ENCODE data around the gene PACRG. TPM values are rescaled to one million over a fixed set of nuclear protein-coding genes. Genes with fewer than 3 reads are reported as not detected.

The PACRG gene
- total RNA-seq, 4 donors from 2014 or later, result 0.95 to 1.3 TPM; not detected in 2

DNA sequence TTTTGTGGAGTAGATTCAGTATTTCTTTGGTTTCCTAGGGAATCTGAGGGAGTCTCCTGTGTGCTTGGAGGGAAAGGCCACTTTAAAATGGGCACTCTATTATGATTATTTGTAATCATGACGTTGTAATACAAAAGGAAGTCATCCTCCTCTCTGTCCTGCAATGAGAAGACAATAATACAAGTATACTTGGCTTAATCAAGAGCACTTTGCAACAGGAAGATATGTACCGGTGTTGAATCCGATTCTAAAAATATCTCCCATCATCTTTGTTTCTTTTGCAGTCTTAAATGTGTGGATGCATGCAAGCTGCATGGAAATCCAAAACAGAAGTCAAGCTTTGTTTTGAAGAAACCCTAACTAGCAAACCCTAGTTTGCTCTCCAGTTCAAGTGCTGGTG, 592.6 kb downstream of the PACRG start:
- H3K27ac ChIP-seq, result no peak overlapping the region
- WGBS, 2 donors, result 57 to 71% methylated on average over 3 of the region's 3 CpGs

DNA sequence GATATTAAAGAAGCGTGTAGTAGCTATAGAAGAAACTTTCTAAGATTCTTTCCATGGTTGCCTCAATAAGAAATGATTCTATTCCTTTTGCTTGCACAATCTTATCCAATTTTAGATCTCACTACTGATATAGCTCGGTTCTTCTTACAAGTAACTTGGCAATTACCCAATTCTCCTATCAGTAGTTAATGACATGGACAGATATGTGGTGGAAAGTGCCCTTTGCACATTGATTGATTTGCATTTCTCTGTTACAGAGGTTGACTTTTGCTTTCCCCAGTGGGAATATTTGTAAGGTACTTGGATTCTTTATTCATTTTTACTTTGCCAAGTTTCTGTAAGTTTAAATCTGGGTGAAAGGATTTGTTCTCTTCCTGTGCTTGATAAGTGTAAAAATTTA, 593.0 kb downstream of the PACRG start:
- intact Hi-C loops (cut with DNase I), result no loop called here
- Histone ChIP-seq H3K36me3 (no peaks in the 10 kb centered on the region), H3K27ac (no peak overlapping the region), H3K9me3 (no peaks in the 10 kb centered on the region), H3K4me3 (no peak overlapping the region), H3K27me3 (no peaks in the 10 kb centered on the region), H3K4me1 (no peaks in the 10 kb centered on the region)
- TF ChIP-seq POLR2A (IDR thresholded peaks at IDR 0.05), result no peak
- DNase-seq, result no peak
- WGBS, 2 donors, result 62% methylated on average over 2 of the region's 2 CpGs

More for the DNA sequence above, 592.6 kb downstream of the PACRG start:
- no peak for DNase-seq
- no peaks in the 10 kb centered on the region for H3K9me3 ChIP-seq
- H3K4me1 ChIP-seq, result no peaks in the 10 kb centered on the region
- intact Hi-C loops (cut with DNase I), result no loop called here
- no peaks in the 10 kb centered on the region for H3K36me3 ChIP-seq
- no peak overlapping the region for H3K4me3 ChIP-seq
- TF ChIP-seq, protein P1, sequence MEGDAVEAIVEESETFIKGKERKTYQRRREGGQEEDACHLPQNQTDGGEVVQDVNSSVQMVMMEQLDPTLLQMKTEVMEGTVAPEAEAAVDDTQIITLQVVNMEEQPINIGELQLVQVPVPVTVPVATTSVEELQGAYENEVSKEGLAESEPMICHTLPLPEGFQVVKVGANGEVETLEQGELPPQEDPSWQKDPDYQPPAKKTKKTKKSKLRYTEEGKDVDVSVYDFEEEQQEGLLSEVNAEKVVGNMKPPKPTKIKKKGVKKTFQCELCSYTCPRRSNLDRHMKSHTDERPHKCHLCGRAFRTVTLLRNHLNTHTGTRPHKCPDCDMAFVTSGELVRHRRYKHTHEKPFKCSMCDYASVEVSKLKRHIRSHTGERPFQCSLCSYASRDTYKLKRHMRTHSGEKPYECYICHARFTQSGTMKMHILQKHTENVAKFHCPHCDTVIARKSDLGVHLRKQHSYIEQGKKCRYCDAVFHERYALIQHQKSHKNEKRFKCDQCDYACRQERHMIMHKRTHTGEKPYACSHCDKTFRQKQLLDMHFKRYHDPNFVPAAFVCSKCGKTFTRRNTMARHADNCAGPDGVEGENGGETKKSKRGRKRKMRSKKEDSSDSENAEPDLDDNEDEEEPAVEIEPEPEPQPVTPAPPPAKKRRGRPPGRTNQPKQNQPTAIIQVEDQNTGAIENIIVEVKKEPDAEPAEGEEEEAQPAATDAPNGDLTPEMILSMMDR (IDR thresholded peaks at IDR 0.05), result no peak
- no peak for TF ChIP-seq POLR2A (IDR thresholded peaks at IDR 0.05)
- H3K27me3 ChIP-seq, result no peaks in the 10 kb centered on the region

DNA sequence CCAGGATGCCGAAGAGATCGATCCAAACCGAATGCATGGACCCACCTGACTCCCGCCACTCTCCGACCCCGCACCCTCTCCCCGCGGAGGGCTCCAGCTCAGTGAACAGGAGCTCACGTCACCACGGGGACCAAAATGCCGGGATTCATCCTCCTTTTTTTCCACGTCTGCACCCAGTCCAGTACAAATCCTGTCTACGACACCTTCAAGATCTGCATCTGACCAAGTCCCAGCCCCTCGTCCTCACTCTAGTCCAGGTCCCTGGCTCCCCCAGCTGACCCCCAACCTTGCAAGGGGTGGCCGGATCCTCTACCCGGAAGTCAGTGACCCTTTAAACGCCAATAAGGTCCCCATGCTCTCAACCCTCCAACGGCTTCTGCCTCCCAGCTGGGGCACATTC, 593.9 kb downstream of the PACRG start:
- H3K4me1 ChIP-seq, result no peaks in the 10 kb centered on the region
- no peaks in the 10 kb centered on the region for H3K9me3 ChIP-seq
- intact Hi-C loops (cut with DNase I), result no loop called here
- no peaks in the 10 kb centered on the region for H3K27me3 ChIP-seq
- TF ChIP-seq, protein P1 (IDR thresholded peaks at IDR 0.05), result no peak
- TF ChIP-seq POLR2A (IDR thresholded peaks at IDR 0.05), result no peak
- no peak overlapping the region for H3K27ac ChIP-seq
- H3K36me3 ChIP-seq, result no peaks in the 10 kb centered on the region
- 91 to 98% methylated on average over 13 to 17 of the region's 18 CpGs for WGBS, 2 donors
- no peak for DNase-seq
- H3K4me3 ChIP-seq, result no peak overlapping the region

DNA sequence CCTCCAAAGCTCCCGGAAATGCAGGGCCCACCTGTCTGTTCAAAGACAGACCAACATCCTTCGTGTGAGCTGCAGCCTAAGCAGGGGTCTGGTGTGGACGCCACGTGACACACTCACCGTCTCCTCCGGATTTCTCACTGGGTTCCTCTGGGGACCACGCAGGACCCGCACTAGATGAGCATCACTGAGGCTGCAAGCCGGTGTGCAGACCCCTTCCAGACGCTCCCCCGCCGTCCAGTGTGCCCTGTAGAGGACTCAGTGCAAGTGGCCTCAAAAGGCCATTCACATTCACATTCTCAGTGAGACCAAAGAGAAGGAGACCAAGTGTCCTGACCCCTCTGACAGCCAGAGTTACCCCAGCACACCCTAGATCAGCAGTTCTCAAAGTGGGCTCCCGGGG, 595.5 kb downstream of the PACRG start:
- no peak overlapping the region for H3K4me3 ChIP-seq
- no peaks in the 10 kb centered on the region for H3K4me1 ChIP-seq
- DNase-seq, result no peak
- TF ChIP-seq, protein P1 (IDR thresholded peaks at IDR 0.05), result no peak
- no peak for TF ChIP-seq POLR2A (IDR thresholded peaks at IDR 0.05)
- no peaks in the 10 kb centered on the region for H3K36me3 ChIP-seq
- WGBS, 2 donors, result 100% methylated on average over 6 of the region's 13 CpGs; no CpG with 5 or more reads in 1 of the 2 donors
- H3K27ac ChIP-seq, result no peak overlapping the region
- H3K27me3 ChIP-seq, result no peaks in the 10 kb centered on the region
- intact Hi-C loops (cut with DNase I), result no loop called here
- no peaks in the 10 kb centered on the region for H3K9me3 ChIP-seq

DNA sequence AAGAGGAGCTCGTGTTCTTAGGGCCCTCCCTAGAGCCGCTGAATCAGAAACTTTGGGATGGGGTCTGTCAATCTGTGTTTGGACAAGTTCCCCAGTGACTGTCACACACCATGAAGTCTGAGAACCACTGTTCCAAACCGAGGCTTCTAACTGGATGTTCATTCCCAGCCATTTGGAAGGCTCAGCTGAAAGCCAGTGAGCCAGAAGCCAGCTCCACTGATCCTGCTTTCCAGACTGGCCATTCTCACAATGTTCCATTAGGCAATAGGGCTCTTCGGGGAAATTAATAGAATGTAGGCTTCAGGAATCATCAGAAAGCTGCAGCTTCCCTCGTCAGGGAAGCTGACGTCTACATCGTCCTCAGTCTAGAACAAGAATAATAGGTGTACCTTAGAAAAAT, 595.9 kb downstream of the PACRG start:
- intact Hi-C loops (cut with DNase I), result no loop called here
- TF ChIP-seq POLR2A (IDR thresholded peaks at IDR 0.05), result no peak
- TF ChIP-seq, protein P1 (IDR thresholded peaks at IDR 0.05), result no peak
- no peak overlapping the region for H3K4me3 ChIP-seq
- no peaks in the 10 kb centered on the region for H3K36me3 ChIP-seq
- H3K4me1 ChIP-seq, result no peaks in the 10 kb centered on the region
- H3K27me3 ChIP-seq, result no peaks in the 10 kb centered on the region
- no peak overlapping the region for H3K27ac ChIP-seq
- 75 to 87% methylated on average over 4 to 5 of the region's 7 CpGs for WGBS, 2 donors
- DNase-seq, result no peak
- H3K9me3 ChIP-seq, result no peaks in the 10 kb centered on the region

DNA sequence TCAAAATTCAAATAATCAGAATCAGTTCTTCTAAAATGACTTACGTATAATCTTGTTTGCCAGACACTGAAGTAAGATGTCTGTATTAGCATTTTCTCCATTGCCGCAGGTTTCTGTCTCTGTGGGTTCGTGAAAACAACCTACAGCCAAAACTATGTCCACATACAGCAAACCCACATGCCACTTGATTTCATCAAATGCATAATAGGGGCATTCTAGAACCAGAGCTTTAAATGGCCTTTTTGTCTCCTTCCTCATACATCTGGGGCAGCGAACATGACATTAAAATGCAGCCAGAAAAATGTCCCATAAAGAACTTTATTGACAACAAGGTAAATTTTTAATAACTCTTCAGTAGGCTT, 596.5 kb downstream of the PACRG start:
- Histone ChIP-seq H3K4me1 (no peaks in the 10 kb centered on the region), H3K36me3 (no peaks in the 10 kb centered on the region), H3K9me3 (no peaks in the 10 kb centered on the region), H3K4me3 (no peak overlapping the region), H3K27me3 (no peaks in the 10 kb centered on the region), H3K27ac (no peak overlapping the region)
- no peak for DNase-seq
- TF ChIP-seq, protein P1 (IDR thresholded peaks at IDR 0.05), result no peak
- no peak for TF ChIP-seq POLR2A (IDR thresholded peaks at IDR 0.05)
- intact Hi-C loops (cut with DNase I), result no loop called here
- 85 to 93% methylated on average over 4 of the region's 4 CpGs for WGBS, 2 donors
